Colonic mucosa (tissue), 4 donors: ENCODE measurements around the gene MTARC1. TPM values are rescaled to one million over a fixed set of nuclear protein-coding genes. Genes with fewer than 3 reads are reported as not detected.
A peak's percentile ranks its signal among the peaks of the same experiment; 100 is the strongest.

Experiments used
- DNase-seq: peaks from one replicate; pipeline ENCODE4 v3.0.0-alpha.2; 2020
- H3K27ac ChIP-seq: fragments of 200-600 bp; one replicate; pipeline ENCODE4 v1.8.0; 2021
- H3K27me3 ChIP-seq: fragments of 200-600 bp; one replicate; pipeline ENCODE4 v1.8.0; 2021
- H3K36me3 ChIP-seq: fragments of 200-600 bp; one replicate; pipeline ENCODE4 v1.8.0; 2021
- H3K4me1 ChIP-seq: fragments of 200-600 bp; one replicate; pipeline ENCODE4 v1.8.0; 2021; ENCODE audit warnings: mild to moderate bottlenecking
- H3K4me3 ChIP-seq: fragments of 200-600 bp; one replicate; pipeline ENCODE4 v1.8.0; 2021
- H3K9ac ChIP-seq, 2 donors: one replicate each; pipeline ENCODE4 v1.7.0; 2013; ENCODE audit warnings: control low read depth in 2 of 2, low read depth in 2 of 2, low read length in 2 of 2
- H3K9me3 ChIP-seq: fragments of 200-600 bp; one replicate; pipeline ENCODE4 v1.8.0; 2021
- CTCF ChIP-seq: fragments of 200-600 bp; IDR thresholded peaks from one replicate; pipeline ENCODE4 v1.8.0; 2022; ENCODE audit warnings: antibody characterized with exemption, mild to moderate bottlenecking
- intact Hi-C: fragments of 100-400 bp; cut with DNase I; formaldehyde crosslinking; loops from one replicate; pipeline ENCODE4 v1.14.1; 2022
- total RNA-seq, 2 donors: library from RNA; stranded (reverse); fragmentation: NEBNext Ultra II Directional in 1 of 2; extraction: Animal tissue kit (Norgen Biotek cat#: 25700) in 1 of 2; gene quantifications; one replicate each; pipeline ENCODE4 v1.2.1, GENCODE V29; 2021
- donor health status: healthy.
- donor health status: DM: no; HTN: no; CAD: no.
- donor health status: DM: no; HTN: no; CAD: no.

MTARC1 gene
- total RNA-seq, 2 donors from 2014 or later, result 33.6 to 37.0 TPM

GRCh38 chr1:220759147-220759546 is 27.6 kb upstream of the MTARC1 start:
- intact Hi-C loops, result no loop called here
- Histone ChIP-seq H3K9ac (no peak overlapping the region), H3K27ac (no peak overlapping the region), H3K36me3 (no peaks in the 10 kb centered on the region), H3K27me3 (no peaks in the 10 kb centered on the region), H3K4me3 (no peak overlapping the region), H3K4me1 (peaks cover 4% of the 10 kb centered on the region), H3K9me3 (no peaks in the 10 kb centered on the region)
- no peak for TF ChIP-seq CTCF
- no peak for DNase-seq

- Histone ChIP-seq H3K27me3 (no peaks in the 10 kb centered on the region), H3K9ac (no peak overlapping the region), H3K36me3 (no peaks in the 10 kb centered on the region), H3K4me1 (peaks cover 4% of the 10 kb centered on the region), H3K9me3 (no peaks in the 10 kb centered on the region), H3K27ac (peak overlapping the region; percentile 62), H3K4me3 (no peak overlapping the region)
- DNase-seq, result peak; percentile 77
- intact Hi-C loops, result no loop called here
- TF ChIP-seq CTCF, result no peak
Measured at GRCh38 chr1:220761688-220762427, 24.9 kb upstream of the MTARC1 start.

GRCh38 chr1:220764757-220765156 is 22.0 kb upstream of the MTARC1 start:
- H3K27ac ChIP-seq, result no peak overlapping the region
- H3K36me3 ChIP-seq, result no peaks in the 10 kb centered on the region
- no peak for TF ChIP-seq CTCF
- H3K27me3 ChIP-seq, result no peaks in the 10 kb centered on the region
- H3K4me3 ChIP-seq, result no peak overlapping the region
- DNase-seq, result peak; percentile 6
- H3K9me3 ChIP-seq, result no peaks in the 10 kb centered on the region
- intact Hi-C loops, result no loop called here
- H3K4me1 ChIP-seq, result peaks cover 4% of the 10 kb centered on the region
- no peak overlapping the region for H3K9ac ChIP-seq

- Histone ChIP-seq H3K9me3 (no peaks in the 10 kb centered on the region), H3K9ac (no peak overlapping the region)
Measured at GRCh38 chr1:220767312-220768125, 19.2 kb upstream of the MTARC1 start.

More at GRCh38 chr1:220767312-220768125, 19.2 kb upstream of the MTARC1 start:
- peaks cover under 1% of the 10 kb centered on the region for H3K4me1 ChIP-seq
- TF ChIP-seq CTCF, result no peak
- H3K36me3 ChIP-seq, result no peaks in the 10 kb centered on the region
- intact Hi-C loops, result no loop called here
- DNase-seq, result no peak
- H3K27me3 ChIP-seq, result no peaks in the 10 kb centered on the region
- H3K4me3 ChIP-seq, result no peak overlapping the region
- H3K27ac ChIP-seq, result peak overlapping the region; percentile 37
